Measurements from ENCODE around the gene KCNH1. TPM values are rescaled to one million over a fixed set of nuclear protein-coding genes. Genes with fewer than 3 reads are reported as not detected.

The KCNH1 gene
- polyA plus RNA-seq, 2 of the 4 experiments (the other 2 are of a cell fraction): 5.1 to 7.9 TPM

DNA sequence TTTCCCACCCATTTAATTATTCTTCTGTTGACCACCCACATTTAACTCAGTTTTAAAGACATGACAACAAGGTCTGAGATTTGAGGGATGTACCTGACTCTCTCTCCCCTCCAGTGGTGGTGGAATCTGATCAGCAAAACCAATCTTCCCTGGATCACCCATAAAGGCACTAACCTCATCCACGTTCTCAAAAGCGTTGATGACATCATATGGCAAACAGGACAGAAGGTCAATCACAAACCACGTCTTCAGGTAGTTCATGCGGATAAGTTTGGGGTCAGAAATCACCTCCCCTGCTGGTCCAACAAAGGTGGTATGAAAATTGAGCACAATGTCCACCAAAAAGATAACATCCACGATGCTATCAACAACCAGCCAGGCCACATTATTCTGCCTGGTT is 115.3 kb downstream of the KCNH1 start (continued):
- TF ChIP-seq ATOH8 (CRISPR knock-in tag; IDR thresholded peaks at IDR 0.05; ENCODE audit: low read depth) (no peak), JUNB (IDR thresholded peaks at IDR 0.05) (no peak), RNF2 (IDR thresholded peaks at IDR 0.05; ENCODE audit: borderline replicate concordance, low read depth) (no peak), FOSB (CRISPR knock-in tag; IDR thresholded peaks at IDR 0.05) (no peak), EHMT2 (IDR thresholded peaks at IDR 0.05; ENCODE audit: low read depth) (no peak)

DNA sequence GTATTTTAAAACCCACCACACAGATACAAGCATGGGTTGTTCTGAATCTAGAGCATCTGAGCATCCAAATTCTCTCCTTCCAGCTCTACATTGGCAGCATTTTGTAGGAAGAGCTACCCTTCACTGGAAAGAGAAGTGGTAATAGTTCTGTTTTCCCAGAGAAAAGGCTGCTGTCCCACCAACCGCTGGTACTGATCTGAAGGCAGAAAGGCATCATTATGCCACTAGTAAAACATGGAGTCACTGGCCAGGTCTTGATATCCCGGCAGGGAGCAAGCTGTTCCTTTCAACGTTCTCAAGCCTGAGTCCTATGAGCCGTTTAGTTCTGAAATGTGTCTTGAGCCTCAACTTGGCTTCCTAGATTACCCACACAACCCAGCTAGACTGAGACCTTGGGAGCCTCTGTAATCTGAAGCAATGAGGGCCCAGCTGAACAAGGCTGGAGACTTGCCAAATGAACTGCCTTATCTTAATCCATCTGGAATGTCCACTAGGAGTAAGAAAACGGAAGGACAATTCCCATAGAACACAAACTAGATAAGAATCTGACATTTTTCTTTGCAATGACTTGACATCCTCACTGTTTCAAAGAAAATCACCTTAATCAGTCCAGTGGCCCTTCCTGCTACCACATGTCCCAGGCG is 116.8 kb downstream of the KCNH1 start:
- Histone ChIP-seq H3K4me2 (no peak overlapping the region), H3K27ac (no peak overlapping the region), H3K9me3 (no peaks in the 10 kb centered on the region), H3K4me1 (peaks cover 8% of the 10 kb centered on the region; the same call in 2 of the 3 replicates), H3K4me3 (no peak overlapping the region)
- peak in 1 of 2 experiments; percentile 30; a peak in 1 of 6 replicates for ATAC-seq
- WGBS (ENCODE audit: missing lambda C conversion rate): 54% methylated on average over 6 of the region's 6 CpGs
- TF ChIP-seq HOXA7 (CRISPR knock-in tag; IDR thresholded peaks at IDR 0.05) (no peak), GATA3 (IDR thresholded peaks at IDR 0.05; ENCODE audit: borderline replicate concordance) (peak; percentile 58; the same call in 1 of the 2 replicates), ZFP36 (IDR thresholded peaks at IDR 0.05; ENCODE audit: borderline replicate concordance, partially characterized antibody) (no peak)
- TF ChIP-seq, protein P1, sequence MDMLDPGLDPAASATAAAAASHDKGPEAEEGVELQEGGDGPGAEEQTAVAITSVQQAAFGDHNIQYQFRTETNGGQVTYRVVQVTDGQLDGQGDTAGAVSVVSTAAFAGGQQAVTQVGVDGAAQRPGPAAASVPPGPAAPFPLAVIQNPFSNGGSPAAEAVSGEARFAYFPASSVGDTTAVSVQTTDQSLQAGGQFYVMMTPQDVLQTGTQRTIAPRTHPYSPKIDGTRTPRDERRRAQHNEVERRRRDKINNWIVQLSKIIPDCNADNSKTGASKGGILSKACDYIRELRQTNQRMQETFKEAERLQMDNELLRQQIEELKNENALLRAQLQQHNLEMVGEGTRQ (IDR thresholded peaks at IDR 0.05): no peak
- ChIA-PET CTCF (interaction anchor here (0.6 kb wide), 1 partner anchor 718 kb away, joined by 3 read pairs; no protein-coding TSS in a partner anchor), POLR2A (no interaction called here)
- no peak for FAIRE-seq
- DNase-seq (ENCODE audit: low read depth in 1 of 2, low spot score in 1 of 2): peak in 1 of 2 experiments; percentile 22

DNA sequence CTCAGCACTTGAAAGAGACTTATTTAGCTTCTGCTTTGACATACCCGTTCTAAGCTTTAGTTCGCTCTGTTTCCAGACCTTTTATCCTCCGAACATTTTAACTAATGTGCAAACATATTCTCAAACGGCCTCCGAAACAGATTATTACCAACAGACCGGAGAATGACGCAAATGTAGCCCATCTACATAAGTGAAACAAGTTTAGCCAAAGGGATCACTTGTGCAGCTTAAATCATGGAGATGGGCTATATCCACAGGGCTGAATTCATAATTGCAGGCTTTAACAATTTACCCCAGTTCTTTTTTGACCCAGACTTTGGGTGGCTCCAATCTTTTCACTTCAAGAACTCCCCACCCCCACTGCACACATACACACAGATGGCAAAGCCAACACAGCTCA is 119.7 kb downstream of the KCNH1 start:
- FAIRE-seq (no peak), DNase-seq (ENCODE audit: low read depth in 1 of 2, low spot score in 1 of 2) (no peak), ATAC-seq (no peak)
- H3K4me2 ChIP-seq: no peak overlapping the region
- TF ChIP-seq POLR2AphosphoS2 (conservative IDR thresholded peaks at IDR 0.05; ENCODE audit: low read length) (no peak), RCOR1 (IDR thresholded peaks at IDR 0.05; ENCODE audit: low read depth, low read length) (no peak), ZSCAN20 (CRISPR knock-in tag; IDR thresholded peaks at IDR 0.05) (no peak), MAFK (IDR thresholded peaks at IDR 0.05; ENCODE audit: partially characterized antibody) (no peak), KDM5A (IDR thresholded peaks at IDR 0.05) (no peak), EHMT2 (IDR thresholded peaks at IDR 0.05; ENCODE audit: low read depth) (no peak), EHF (CRISPR knock-in tag; IDR thresholded peaks at IDR 0.05) (no peak), SMC3 (IDR thresholded peaks at IDR 0.05) (no peak), GATA3 (IDR thresholded peaks at IDR 0.05; ENCODE audit: borderline replicate concordance) (no peak), TFCP2L1 (CRISPR knock-in tag; IDR thresholded peaks at IDR 0.05) (no peak), NFE2L2 (conservative IDR thresholded peaks at IDR 0.05; ENCODE audit: low read length) (no peak), MYC (IDR thresholded peaks at IDR 0.05; ENCODE audit: borderline replicate concordance, low read length) (no peak), CBX2 (IDR thresholded peaks at IDR 0.05; ENCODE audit: borderline replicate concordance, low read depth) (no peak), HOXB13 (CRISPR knock-in tag; IDR thresholded peaks at IDR 0.05; ENCODE audit: low read depth) (no peak)
- CTCF ChIA-PET: interaction anchor here (0.7 kb wide), 1 partner anchor 28 kb away, joined by 3 read pairs; no protein-coding TSS in a partner anchor
- no peaks in the 10 kb centered on the region for H3K9me3 ChIP-seq
- H3K27ac ChIP-seq: no peak overlapping the region
- no peaks in the 10 kb centered on the region; the same call in 2 of the 3 replicates for H3K4me1 ChIP-seq
- no peak overlapping the region for H3K4me3 ChIP-seq
- POLR2A ChIA-PET: interaction anchor here (0.8 kb wide), 1 partner anchor 23 kb away, joined by 6 read pairs; no protein-coding TSS in a partner anchor
- 54% methylated on average over 7 of the region's 7 CpGs for WGBS (ENCODE audit: missing lambda C conversion rate)

Measured in A549 (cell line).